Testis (tissue), 3 donors: ENCODE measurements around the gene FHIT. TPM values are rescaled to one million over a fixed set of nuclear protein-coding genes. Genes with fewer than 3 reads are reported as not detected.

ENCODE experiments used
- DNase-seq: peaks from one replicate; pipeline ENCODE4 v3.0.0-alpha.2; 2019
- H3K27ac ChIP-seq, 2 donors: fragments of 200-600 bp; sonication (generic); one replicate each; pipeline ENCODE4 v1.5.1; 2019
- H3K27me3 ChIP-seq: fragments of 200-600 bp; sonication (generic); one replicate; pipeline ENCODE4 v1.5.1; 2019
- H3K36me3 ChIP-seq: fragments of 200-600 bp; sonication (generic); one replicate; pipeline ENCODE4 v1.5.1; 2017; ENCODE audit warnings: low read depth; ENCODE audit errors: missing control alignments
- H3K4me1 ChIP-seq: fragments of 200-600 bp; sonication (generic); one replicate; pipeline ENCODE4 v1.5.1; 2019
- H3K4me3 ChIP-seq, 2 donors: fragments of 200-600 bp; sonication (generic); one replicate each; pipeline ENCODE4 v1.5.1; 2017 to 2019
- H3K9me3 ChIP-seq: fragments of 200-600 bp; sonication (generic); one replicate; pipeline ENCODE4 v1.5.1; 2017
- POLR2A ChIP-seq: fragments of 450-650 bp; IDR thresholded peaks from one replicate; pipeline ENCODE4 v1.6.1; 2017; ENCODE audit warnings: antibody characterized with exemption, mild to moderate bottlenecking, moderate library complexity
- WGBS, 2 donors: methylation state at CpG; one replicate each; pipeline ENCODE4 v1.1.5; 2018; 5-methylcytosine and 5-hydroxymethylcytosine counted together
- intact Hi-C: fragments of 100-400 bp; cut with DNase I; formaldehyde crosslinking; loops from one replicate; pipeline ENCODE4 v1.15.1; 2023; ENCODE audit warnings: low total_unique reads
- polyA plus RNA-seq: library from polyadenylated mRNA; stranded (reverse); fragments of 350-450 nt; fragmentation: Illumina TruSeq; extraction: RNeasy Lipid Tissue Mini Kit (QIAGEN cat#74804); gene quantifications from one replicate; pipeline ENCODE4 v1.2.3, GENCODE V29; 2014; ENCODE audit warnings: low read depth, low replicate concordance; ENCODE audit not compliant: insufficient read depth
- total RNA-seq, 2 donors: library from RNA; depleted of rRNA; stranded (reverse); fragments of >200 nt; gene quantifications; one replicate each; pipeline ENCODE4 v1.2.3, GENCODE V29; 2016
- TF ChIP-seq, protein P1 (sequence below), 3 experiments: fragments of 450-650 bp in 2 of 3; fragments of 200-600 bp in 1 of 3; sonication (generic) in 1 of 3; IDR thresholded peaks; one replicate each; pipeline ENCODE4 v1.5.1; 2016 to 2019; ENCODE audit warnings: antibody characterized with exemption in 3 of 3, mild to moderate bottlenecking in 2 of 3, moderate library complexity in 1 of 3

FHIT gene
- total and polyA plus RNA-seq, 3 donors from 2014 or later = 10.1 to 29.6 (median 15.5) TPM

GRCh38 chr3:59880717-59881116, 1370.5 kb downstream of the FHIT start:
- H3K27ac ChIP-seq = no peak overlapping the region
- H3K27me3 ChIP-seq = no peaks in the 10 kb centered on the region
- H3K36me3 ChIP-seq = no peaks in the 10 kb centered on the region
- no peaks in the 10 kb centered on the region for H3K4me1 ChIP-seq
- no peak for DNase-seq
- no peak for TF ChIP-seq POLR2A
- TF ChIP-seq, protein P1, sequence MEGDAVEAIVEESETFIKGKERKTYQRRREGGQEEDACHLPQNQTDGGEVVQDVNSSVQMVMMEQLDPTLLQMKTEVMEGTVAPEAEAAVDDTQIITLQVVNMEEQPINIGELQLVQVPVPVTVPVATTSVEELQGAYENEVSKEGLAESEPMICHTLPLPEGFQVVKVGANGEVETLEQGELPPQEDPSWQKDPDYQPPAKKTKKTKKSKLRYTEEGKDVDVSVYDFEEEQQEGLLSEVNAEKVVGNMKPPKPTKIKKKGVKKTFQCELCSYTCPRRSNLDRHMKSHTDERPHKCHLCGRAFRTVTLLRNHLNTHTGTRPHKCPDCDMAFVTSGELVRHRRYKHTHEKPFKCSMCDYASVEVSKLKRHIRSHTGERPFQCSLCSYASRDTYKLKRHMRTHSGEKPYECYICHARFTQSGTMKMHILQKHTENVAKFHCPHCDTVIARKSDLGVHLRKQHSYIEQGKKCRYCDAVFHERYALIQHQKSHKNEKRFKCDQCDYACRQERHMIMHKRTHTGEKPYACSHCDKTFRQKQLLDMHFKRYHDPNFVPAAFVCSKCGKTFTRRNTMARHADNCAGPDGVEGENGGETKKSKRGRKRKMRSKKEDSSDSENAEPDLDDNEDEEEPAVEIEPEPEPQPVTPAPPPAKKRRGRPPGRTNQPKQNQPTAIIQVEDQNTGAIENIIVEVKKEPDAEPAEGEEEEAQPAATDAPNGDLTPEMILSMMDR (IDR thresholded peaks at IDR 0.05) = no peak
- no peaks in the 10 kb centered on the region for H3K9me3 ChIP-seq
- 90 to 96% methylated on average over 2 of the region's 2 CpGs for WGBS, 2 donors
- H3K4me3 ChIP-seq = no peak overlapping the region
- intact Hi-C loops = no loop called here

GRCh38 chr3:59879031-59879581, 1372.1 kb downstream of the FHIT start:
- no peaks in the 10 kb centered on the region for H3K4me1 ChIP-seq
- H3K27me3 ChIP-seq = no peaks in the 10 kb centered on the region
- H3K27ac ChIP-seq = no peak overlapping the region
- no peaks in the 10 kb centered on the region for H3K36me3 ChIP-seq
- no peak for DNase-seq
- H3K9me3 ChIP-seq = no peaks in the 10 kb centered on the region
- TF ChIP-seq, protein P1 (IDR thresholded peaks at IDR 0.05) = no peak
- no peak for TF ChIP-seq POLR2A
- intact Hi-C loops = no loop called here
- 65 to 69% methylated on average over 2 of the region's 2 CpGs for WGBS, 2 donors
- no peak overlapping the region for H3K4me3 ChIP-seq

- Histone ChIP-seq H3K4me3 (no peak overlapping the region), H3K27me3 (no peaks in the 10 kb centered on the region), H3K4me1 (no peaks in the 10 kb centered on the region), H3K9me3 (no peaks in the 10 kb centered on the region), H3K36me3 (no peaks in the 10 kb centered on the region), H3K27ac (no peak overlapping the region)
- WGBS, 2 donors = 89 to 91% methylated on average over 2 of the region's 2 CpGs
- intact Hi-C loops = no loop called here
- TF ChIP-seq POLR2A = no peak
- TF ChIP-seq, protein P1 (IDR thresholded peaks at IDR 0.05) = no peak
- DNase-seq = no peak
Observed at GRCh38 chr3:59878038-59878427, 1373.2 kb downstream of the FHIT start.

DNA sequence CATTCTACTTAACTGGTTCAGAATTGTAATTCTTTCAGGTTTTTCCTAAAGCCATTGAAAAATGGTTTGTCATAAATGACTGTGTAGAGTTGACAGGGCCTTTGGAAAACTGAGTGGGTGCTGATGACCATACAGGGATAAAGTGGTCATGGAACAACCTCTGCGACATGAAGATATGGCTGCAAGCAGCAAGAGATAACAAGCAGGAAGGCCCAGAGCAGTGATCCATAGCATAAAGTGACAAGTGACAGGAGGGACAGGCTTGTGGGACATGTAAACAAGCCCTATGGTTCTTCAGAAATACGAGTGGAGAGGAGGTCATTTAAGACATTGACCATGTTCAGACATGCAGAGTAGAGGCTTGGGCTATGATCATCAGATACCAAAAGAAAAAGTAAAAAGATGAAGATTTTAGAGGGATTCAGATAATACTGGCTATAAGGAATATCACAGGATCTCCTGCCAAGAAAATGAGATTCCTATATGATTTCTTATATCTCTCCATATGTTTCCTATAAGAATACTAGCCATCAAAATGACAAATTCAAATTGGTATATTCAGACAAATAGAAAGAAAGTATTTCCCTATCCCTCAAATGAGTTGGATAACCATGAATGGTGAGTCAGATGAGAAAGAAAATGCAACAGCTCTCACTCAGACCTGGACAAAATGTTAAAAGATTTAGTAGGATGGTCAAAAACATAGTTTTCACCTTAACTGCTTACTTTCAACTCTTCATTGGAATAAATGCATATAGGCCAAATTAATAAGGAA, 1373.8 kb downstream of the FHIT start:
- intact Hi-C loops = no loop called here

More for the DNA sequence above, 1373.8 kb downstream of the FHIT start:
- Histone ChIP-seq H3K27me3 (no peaks in the 10 kb centered on the region), H3K9me3 (no peaks in the 10 kb centered on the region), H3K27ac (no peak overlapping the region), H3K4me1 (no peaks in the 10 kb centered on the region), H3K4me3 (no peak overlapping the region), H3K36me3 (no peaks in the 10 kb centered on the region)
- 84 to 89% methylated on average over 2 of the region's 2 CpGs for WGBS, 2 donors
- no peak for TF ChIP-seq POLR2A
- TF ChIP-seq, protein P1 (IDR thresholded peaks at IDR 0.05) = no peak
- no peak for DNase-seq
